Measurements from ENCODE around the gene LTK.

The LTK gene

GRCh38 chr15:41556677-41557076 lies 43.0 kb upstream of the LTK start:
- H2AFZ ChIP-seq (ENCODE audit: low read length): no peak overlapping the region

GRCh38 chr15:41554915-41555314 lies 41.3 kb upstream of the LTK start:
- Histone ChIP-seq H3K9me2 (replicated peaks; ENCODE audit: insufficient read depth, low read length) (no peaks in the 10 kb centered on the region), H3F3A (ENCODE audit: insufficient read depth, low read length) (peaks cover 9% of the 10 kb centered on the region), H3K4me1 (ENCODE audit: low read length) (peaks cover 9% of the 10 kb centered on the region), H3K9me3 (replicated peaks; ENCODE audit: insufficient read depth, low read length) (no peaks in the 10 kb centered on the region), H3K27ac (ENCODE audit: low read length) (no peak overlapping the region), H3K79me2 (ENCODE audit: low read length) (peaks cover 4% of the 10 kb centered on the region; the same call in 1 of the 2 replicates), H2AFZ (ENCODE audit: low read length) (no peak overlapping the region), H3K36me3 (replicated peaks; ENCODE audit: insufficient read depth, low read length) (no peaks in the 10 kb centered on the region), H4K20me1 (ENCODE audit: insufficient read depth, low read length) (no peaks in the 10 kb centered on the region), H3K4me2 (ENCODE audit: low read depth, low read length) (no peak overlapping the region), H3K27me3 (replicated peaks; ENCODE audit: insufficient read depth, low read length) (no peaks in the 10 kb centered on the region), H3K9ac (ENCODE audit: low read length) (no peak overlapping the region), H3K4me3 (ENCODE audit: low read length) (no peak overlapping the region)
- TF ChIP-seq CTCF (IDR thresholded peaks at IDR 0.05; ENCODE audit: low read length) (no peak), EZH2phosphoT487 (IDR thresholded peaks at IDR 0.05; ENCODE audit: low read length) (no peak), EZH2 (optimal IDR thresholded peaks at IDR 0.05; ENCODE audit: low read depth, low read length) (no peak)
- no peak for DNase-seq

More at GRCh38 chr15:41556677-41557076, 43.0 kb upstream of the LTK start:
- Histone ChIP-seq H3K27me3 (replicated peaks; ENCODE audit: insufficient read depth, low read length) (no peaks in the 10 kb centered on the region), H3K27ac (ENCODE audit: low read length) (no peak overlapping the region), H3F3A (ENCODE audit: insufficient read depth, low read length) (peaks cover 9% of the 10 kb centered on the region), H3K9me3 (replicated peaks; ENCODE audit: insufficient read depth, low read length) (no peaks in the 10 kb centered on the region), H3K4me2 (ENCODE audit: low read depth, low read length) (no peak overlapping the region), H3K9me2 (replicated peaks; ENCODE audit: insufficient read depth, low read length) (no peaks in the 10 kb centered on the region), H3K9ac (ENCODE audit: low read length) (no peak overlapping the region), H3K4me3 (ENCODE audit: low read length) (no peak overlapping the region), H3K79me2 (ENCODE audit: low read length) (peaks cover 5% of the 10 kb centered on the region; the same call in 1 of the 2 replicates), H3K36me3 (replicated peaks; ENCODE audit: insufficient read depth, low read length) (no peaks in the 10 kb centered on the region), H3K4me1 (ENCODE audit: low read length) (peaks cover 9% of the 10 kb centered on the region), H4K20me1 (ENCODE audit: insufficient read depth, low read length) (no peaks in the 10 kb centered on the region)
- no peak for DNase-seq
- no peak for TF ChIP-seq EZH2phosphoT487 (IDR thresholded peaks at IDR 0.05; ENCODE audit: low read length)
- TF ChIP-seq EZH2 (optimal IDR thresholded peaks at IDR 0.05; ENCODE audit: low read depth, low read length): no peak
- TF ChIP-seq CTCF (IDR thresholded peaks at IDR 0.05; ENCODE audit: low read length): no peak

- Histone ChIP-seq H3K4me2 (ENCODE audit: low read depth, low read length) (no peak overlapping the region), H3K9ac (ENCODE audit: low read length) (no peak overlapping the region), H3K79me2 (ENCODE audit: low read length) (no peaks in the 10 kb centered on the region), H3K9me3 (replicated peaks; ENCODE audit: insufficient read depth, low read length) (no peaks in the 10 kb centered on the region), H3K4me1 (ENCODE audit: low read length) (peaks cover 9% of the 10 kb centered on the region), H3K27ac (ENCODE audit: low read length) (no peak overlapping the region), H3K36me3 (replicated peaks; ENCODE audit: insufficient read depth, low read length) (no peaks in the 10 kb centered on the region), H3F3A (ENCODE audit: insufficient read depth, low read length) (peaks cover 9% of the 10 kb centered on the region), H3K4me3 (ENCODE audit: low read length) (no peak overlapping the region), H2AFZ (ENCODE audit: low read length) (no peak overlapping the region), H3K27me3 (replicated peaks; ENCODE audit: insufficient read depth, low read length) (no peaks in the 10 kb centered on the region), H4K20me1 (ENCODE audit: insufficient read depth, low read length) (no peaks in the 10 kb centered on the region), H3K9me2 (replicated peaks; ENCODE audit: insufficient read depth, low read length) (no peaks in the 10 kb centered on the region)
- DNase-seq: no peak
- TF ChIP-seq CTCF (IDR thresholded peaks at IDR 0.05; ENCODE audit: low read length) (no peak), EZH2phosphoT487 (IDR thresholded peaks at IDR 0.05; ENCODE audit: low read length) (no peak), EZH2 (optimal IDR thresholded peaks at IDR 0.05; ENCODE audit: low read depth, low read length) (no peak)
Measured at GRCh38 chr15:41554343-41554742, 40.7 kb upstream of the LTK start.

All from MM.1S (cell line).